Right kidney (tissue), 9 donors: ENCODE results near the gene UTP4.

Experiments
- DNase-seq: peaks from one replicate; pipeline ENCODE4 v3.0.0-alpha.2; 2016
- long read RNA-seq, 8 donors: transcript quantifications; one replicate each; lab custom pipeline, GENCODE V29; 2026

Gene UTP4
- long read RNA-seq, donor 1, transcript UTP4-201 (17 exons, 2,322 nt) = major isoform, 5 of 6 reads
- long read RNA-seq, donor 1, partial matches to known transcripts = 0 of 6 reads
- long read RNA-seq, donor 1, other reads (novel, unspliced or antisense) = 0 of 6 reads
- long read RNA-seq, donor 2, partial matches to known transcripts = 0 of 4 reads
- long read RNA-seq, donor 2, other reads (novel, unspliced or antisense) = 0 of 4 reads
- long read RNA-seq, donor 3, partial matches to known transcripts = 0 of 5 reads
- long read RNA-seq, donor 3, other reads (novel, unspliced or antisense) = 0 of 5 reads
- long read RNA-seq, donor 4, partial matches to known transcripts = 18 of 34 reads
- long read RNA-seq, donor 4, other reads (novel, unspliced or antisense) = 13 of 34 reads
- long read RNA-seq, donor 5, transcript UTP4-201 (17 exons, 2,322 nt) = major isoform, 9 of 15 reads
- long read RNA-seq, donor 5, partial matches to known transcripts = 6 of 15 reads
- long read RNA-seq, donor 5, other reads (novel, unspliced or antisense) = 0 of 15 reads
- long read RNA-seq, donor 6, full-length matches to known transcripts = 5 of 5 reads
- long read RNA-seq, donor 6, partial matches to known transcripts = 0 of 5 reads
- long read RNA-seq, donor 6, other reads (novel, unspliced or antisense) = 0 of 5 reads
- long read RNA-seq, donor 7 = 0 reads
- long read RNA-seq, donor 8, transcript UTP4-201 (17 exons, 2,322 nt) = major isoform, 9 of 12 reads
- long read RNA-seq, donor 8, partial matches to known transcripts = 0 of 12 reads
- long read RNA-seq, donor 8, other reads (novel, unspliced or antisense) = 0 of 12 reads

- DNase-seq = peak; percentile 75
These were observed at the start of gene UTP4, which contains the start of gene CHTF8 for GRCh38 chr16:69132424-69133252. UTP4 (plus strand) TSS chr16:69132649; CDS start chr16:69133460, 811 bp downstream. CHTF8 (minus strand) TSS chr16:69132588; CDS start chr16:69121458, 11,130 bp downstream.

GRCh38 chr16:69083306-69083941 lies 49.0 kb upstream of the UTP4 start:
- no peak for DNase-seq

GRCh38 chr16:69084289-69084688 lies 48.2 kb upstream of the UTP4 start:
- no peak for DNase-seq

GRCh38 chr16:69085032-69085695 lies 47.3 kb upstream of the UTP4 start:
- DNase-seq = no peak

GRCh38 chr16:69087161-69087581 lies 45.3 kb upstream of the UTP4 start:
- DNase-seq = no peak

- DNase-seq = no peak
These were observed 43.8 kb upstream of the UTP4 start for GRCh38 chr16:69088684-69089083.

- no peak for DNase-seq
These were observed 43.1 kb upstream of the UTP4 start for GRCh38 chr16:69089091-69089910.

- no peak for DNase-seq
These were observed 38.5 kb upstream of the UTP4 start for GRCh38 chr16:69093974-69094373.

GRCh38 chr16:69094501-69094900 lies 37.9 kb upstream of the UTP4 start:
- DNase-seq = no peak

GRCh38 chr16:69095193-69095592 lies 37.3 kb upstream of the UTP4 start:
- DNase-seq = no peak

GRCh38 chr16:69100071-69100691 lies 32.3 kb upstream of the UTP4 start:
- peak; percentile 62 for DNase-seq

GRCh38 chr16:69105501-69106361 lies 26.7 kb upstream of the UTP4 start, which contains the start of gene HAS3:
HAS3 (plus strand) TSS chr16:69105653; CDS start chr16:69109396, 3,743 bp downstream.
- DNase-seq = peak; percentile 87

- DNase-seq = peak; percentile 73
These were observed 25.7 kb upstream of the UTP4 start for GRCh38 chr16:69106491-69107315.

- DNase-seq = peak; percentile 63
These were observed 25.0 kb upstream of the UTP4 start for GRCh38 chr16:69107316-69107962.

- DNase-seq = no peak
These were observed 24.2 kb upstream of the UTP4 start for GRCh38 chr16:69108064-69108904.

GRCh38 chr16:69108905-69109252 lies 23.6 kb upstream of the UTP4 start:
- DNase-seq = no peak
